Stimulated activated CD4-positive, alpha-beta T cell treated with anti-CD3 and anti-CD28 coated beads, Interleukin-4, amount 100 ng/mL, for 48 hours (primary cell): ENCODE measurements around the gene C2CD4D.

Experiments
- DNase-seq, 2 donors: peaks; one replicate each; pipeline ENCODE4 v3.0.0-alpha.2; 2020; ENCODE audit warnings: low read depth in 2 of 2

The C2CD4D gene

GRCh38 chr1:151814971-151815545 lies 24.6 kb downstream of the C2CD4D start:
- no peak for DNase-seq

GRCh38 chr1:151814426-151814825 lies 25.2 kb downstream of the C2CD4D start:
- no peak for DNase-seq

- DNase-seq = no peak
These were observed 26.2 kb downstream of the C2CD4D start for GRCh38 chr1:151813271-151813977.

GRCh38 chr1:151811181-151811580 lies 28.4 kb downstream of the C2CD4D start:
- DNase-seq = no peak

- no peak for DNase-seq
These were observed 29.5 kb downstream of the C2CD4D start for GRCh38 chr1:151809985-151810556.

GRCh38 chr1:151809290-151809984 lies 30.2 kb downstream of the C2CD4D start:
- DNase-seq = no peak

GRCh38 chr1:151807766-151808165 lies 31.9 kb downstream of the C2CD4D start:
- DNase-seq = no peak

- DNase-seq = no peak
These were observed 32.5 kb downstream of the C2CD4D start for GRCh38 chr1:151807131-151807530.

- DNase-seq = no peak
These were observed 33.5 kb downstream of the C2CD4D start for GRCh38 chr1:151806170-151806569.

- DNase-seq = no peak
These were observed 34.4 kb downstream of the C2CD4D start, which contains the start of gene LINGO4 for GRCh38 chr1:151805066-151805820. TSS of gene LINGO4 (minus strand) at chr1:151805419. CDS start at chr1:151802704, 2,715 bp downstream.

- DNase-seq = no peak
These were observed 35.7 kb downstream of the C2CD4D start for GRCh38 chr1:151803915-151804314.

- DNase-seq = no peak
These were observed 36.5 kb downstream of the C2CD4D start for GRCh38 chr1:151803164-151803563.

GRCh38 chr1:151802372-151802771 lies 37.2 kb downstream of the C2CD4D start:
- no peak for DNase-seq

GRCh38 chr1:151801846-151802245 lies 37.8 kb downstream of the C2CD4D start:
- no peak for DNase-seq

- no peak for DNase-seq
These were observed 38.3 kb downstream of the C2CD4D start for GRCh38 chr1:151801310-151801820.

- DNase-seq = no peak
These were observed 38.8 kb downstream of the C2CD4D start for GRCh38 chr1:151800830-151801229.

GRCh38 chr1:151799179-151800022 lies 40.2 kb downstream of the C2CD4D start:
- no peak for DNase-seq

- DNase-seq = no peak
These were observed 41.0 kb downstream of the C2CD4D start for GRCh38 chr1:151798571-151798970.

- DNase-seq = no peak
These were observed 48.5 kb downstream of the C2CD4D start for GRCh38 chr1:151790940-151791651.
